ENCODE measurements around the gene PRRG1.

GRCh38 chrX:37348971-37349220, 268 bp upstream of the PRRG1 start:
- TF ChIP-seq CTCF (IDR thresholded peaks at IDR 0.05), result no peak
- TF ChIP-seq POLR2A (IDR thresholded peaks at IDR 0.05), result no peak
- TF ChIP-seq POLR2AphosphoS5 (IDR thresholded peaks at IDR 0.05), result no peak

Measured in prostate gland (tissue), 2 donors.